Activated B cell treated with CpG ODN at 0.5 μM for 24 hours (primary cell): ENCODE results near the gene CTRL. TPM values are rescaled to one million over a fixed set of nuclear protein-coding genes. Genes with fewer than 3 reads are reported as not detected.

Experiments
- ATAC-seq: fragments of 200-7000 bp; cut with Tn5 transposase; one replicate; pipeline ENCODE4 v1.10.0; 2021; ENCODE audit warnings: low read depth, mild to moderate bottlenecking, moderate library complexity
- CTCF ChIA-PET: fragments of 350-600 bp; sonication (Branson Sonifier 250); formaldehyde crosslinking; loops from one replicate; lab custom pipeline; 2021; ENCODE audit warnings: antibody characterized with exemption; lab: Charles Lee
- POLR2A ChIA-PET: fragments of 350-600 bp; sonication (Branson Sonifier 250); formaldehyde crosslinking; loops from one replicate; lab custom pipeline; 2021; ENCODE audit warnings: antibody characterized with exemption; lab: Charles Lee
- DNase-seq: peaks from one replicate; pipeline ENCODE4 v3.0.0; 2022
- H3K27ac Mint-ChIP-seq: one replicate; pipeline ENCODE4 v1.8.0; 2020; ENCODE audit warnings: mixed read lengths
- H3K27me3 Mint-ChIP-seq: one replicate; pipeline ENCODE4 v1.8.0; 2021; ENCODE audit warnings: mixed read lengths
- H3K36me3 Mint-ChIP-seq: one replicate; pipeline ENCODE4 v1.8.0; 2021; ENCODE audit warnings: low read depth, mixed read lengths
- H3K4me1 Mint-ChIP-seq: one replicate; pipeline ENCODE4 v1.8.0; 2021; ENCODE audit warnings: mixed read lengths
- H3K4me3 Mint-ChIP-seq: one replicate; pipeline ENCODE4 v1.8.0; 2020; ENCODE audit warnings: mild to moderate bottlenecking, mixed read lengths
- H3K9me3 Mint-ChIP-seq: one replicate; pipeline ENCODE4 v1.8.0; 2020; ENCODE audit warnings: mixed read lengths
- CTCF ChIP-seq: fragments of 200-600 bp; IDR thresholded peaks from one replicate; pipeline ENCODE4 v1.8.0; 2022; ENCODE audit warnings: antibody characterized with exemption, mild to moderate bottlenecking
- intact Hi-C: fragments of 100-400 bp; cut with micrococcal nuclease; formaldehyde crosslinking; loops from one replicate; pipeline ENCODE4 v1.15.1; 2024
- total RNA-seq: library from RNA; stranded (reverse); gene quantifications from 2 replicates; pipeline ENCODE4 v1.2.3, GENCODE V29; 2022

Gene CTRL
- total RNA-seq, 1 donor from 2014 or later: 6.2 TPM

- peaks cover 12% of the 10 kb centered on the region for H3K4me1 Mint-ChIP-seq
- ChIA-PET CTCF (interaction anchor here (0.7 kb wide), 1 partner anchor 63 kb away, joined by 5 read pairs; no protein-coding TSS in a partner anchor), POLR2A (interaction anchor here (0.5 kb wide), 1 partner anchor 56 kb away, joined by 3 read pairs; no protein-coding TSS in a partner anchor)
- ATAC-seq (no peak), DNase-seq (no peak)
- intact Hi-C loops: no loop called here
- no peak overlapping the region for H3K27ac Mint-ChIP-seq
- no peak overlapping the region for H3K4me3 Mint-ChIP-seq
- TF ChIP-seq CTCF: no peak
- H3K27me3 Mint-ChIP-seq: no peaks in the 10 kb centered on the region
- H3K9me3 Mint-ChIP-seq: no peaks in the 10 kb centered on the region
- peaks cover 86% of the 10 kb centered on the region for H3K36me3 Mint-ChIP-seq
Observed at GRCh38 chr16:67879936-67880335, 51.7 kb downstream of the CTRL start.

Other genes with a start within 250 kb of the CTRL start
- 9.7 and 12.6 TPM in 2 replicates for gene GFOD2, start 212.5 kb downstream of the CTRL start, total RNA-seq
- 25.2 and 30.6 TPM in 2 replicates for gene RANBP10, start 125.3 kb downstream of the CTRL start, total RNA-seq
- 1.2 and 1.9 TPM in 2 replicates for gene TSNAXIP1, start 125.0 kb downstream of the CTRL start, total RNA-seq
- 24.2 and 24.9 TPM in 2 replicates for gene THAP11, start 89.5 kb downstream of the CTRL start, total RNA-seq
- gene NUTF2, start 84.9 kb downstream of the CTRL start, total RNA-seq: 99.0 and 99.7 TPM in 2 replicates
- 50.7 and 54.2 TPM in 2 replicates for gene CENPT, start 84.2 kb downstream of the CTRL start, total RNA-seq
- gene EDC4, start 58.8 kb downstream of the CTRL start, total RNA-seq: 71.5 TPM in 2 replicates
- 0.69 and 1.4 TPM in 2 replicates for gene NRN1L, start 47.0 kb downstream of the CTRL start, total RNA-seq
- gene PSKH1, start 38.6 kb downstream of the CTRL start, total RNA-seq: 19.2 and 22.0 TPM in 2 replicates
- 202 and 232 TPM in 2 replicates for gene PSMB10, start 5.0 kb upstream of the CTRL start, total RNA-seq
- 15.8 and 17.0 TPM in 2 replicates for gene LCAT, start 12.3 kb upstream of the CTRL start, total RNA-seq
- gene SLC12A4, start 36.8 kb upstream of the CTRL start, total RNA-seq: 24.6 and 37.9 TPM in 2 replicates
- 0.29 and 0.38 TPM in 2 replicates for gene DPEP3, start 48.6 kb upstream of the CTRL start, total RNA-seq
- gene DPEP2, start 67.6 kb upstream of the CTRL start, total RNA-seq: 10.5 and 13.8 TPM in 2 replicates
- gene DPEP2NB, start 84.0 kb upstream of the CTRL start, total RNA-seq: not detected in 2 replicates
- 19.2 and 19.7 TPM in 2 replicates for gene DDX28, start 91.4 kb upstream of the CTRL start, total RNA-seq
- 54.2 and 62.0 TPM in 2 replicates for gene DUS2, start 91.4 kb upstream of the CTRL start, total RNA-seq
- gene NFATC3, start 153.5 kb upstream of the CTRL start, total RNA-seq: 64.8 and 72.0 TPM in 2 replicates